Activated effector memory CD4-positive, alpha-beta T cell treated with anti-CD3 and anti-CD28 coated beads, Interleukin-2, amount 50 U/mL, for 16 hours (primary cell): Measurements from ENCODE around the gene MYO7B.

ENCODE experiments used
- DNase-seq: peaks from one replicate; pipeline ENCODE4 v3.0.0-alpha.2; 2020

The MYO7B gene

DNA sequence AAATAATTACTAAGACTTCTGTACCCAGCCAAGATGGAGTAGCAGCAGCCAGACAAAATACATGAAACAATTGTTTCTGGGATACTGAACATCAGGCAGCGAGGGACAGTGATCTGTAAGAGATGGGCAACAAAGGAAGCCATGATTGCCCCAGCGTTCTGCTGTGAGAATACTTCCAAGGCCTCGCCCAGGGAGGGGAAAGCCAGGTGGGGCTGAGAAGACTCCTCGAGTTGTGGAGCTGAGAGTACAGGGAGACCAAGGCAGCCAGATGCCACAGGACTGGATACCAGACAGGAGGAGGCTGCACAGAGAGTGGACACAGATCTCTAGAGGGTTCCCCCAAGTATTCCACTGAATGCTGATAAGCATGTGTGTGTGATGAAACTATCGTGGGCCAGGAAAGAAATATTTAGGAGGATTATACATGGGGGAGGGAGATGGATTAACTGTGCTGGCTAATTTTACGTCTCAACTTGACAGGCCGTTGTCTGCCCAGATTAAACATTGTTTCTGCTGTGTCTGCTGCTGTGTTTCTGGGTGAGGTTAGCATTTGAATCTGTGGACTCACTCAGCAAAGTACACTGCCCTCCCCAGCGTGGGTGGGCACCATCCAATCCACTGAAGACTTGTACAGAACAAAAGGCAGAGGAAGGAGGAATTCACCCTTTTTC, 150.1 kb downstream of the MYO7B start:
- DNase-seq = no peak
